Tibial nerve (tissue), 4 donors: Measurements from ENCODE around the gene CST7.

Experiments used
- EP300 ChIP-seq, 2 donors: sonication (generic); formaldehyde crosslinking; IDR thresholded peaks; one replicate each; pipeline ENCODE4 v1.6.1; 2017; ENCODE audit warnings: antibody characterized with exemption in 2 of 2, mild to moderate bottlenecking in 1 of 2
- TF ChIP-seq, protein P1 (sequence below), 5 experiments: fragments of 200-600 bp in 3 of 5; fragments of 450-650 bp in 2 of 5; sonication (generic) in 3 of 5; IDR thresholded peaks; one replicate each; pipeline ENCODE4 v1.5.1; 2016 to 2019; ENCODE audit warnings: antibody characterized with exemption in 5 of 5, mild to moderate bottlenecking in 3 of 5, moderate library complexity in 2 of 5

DNA sequence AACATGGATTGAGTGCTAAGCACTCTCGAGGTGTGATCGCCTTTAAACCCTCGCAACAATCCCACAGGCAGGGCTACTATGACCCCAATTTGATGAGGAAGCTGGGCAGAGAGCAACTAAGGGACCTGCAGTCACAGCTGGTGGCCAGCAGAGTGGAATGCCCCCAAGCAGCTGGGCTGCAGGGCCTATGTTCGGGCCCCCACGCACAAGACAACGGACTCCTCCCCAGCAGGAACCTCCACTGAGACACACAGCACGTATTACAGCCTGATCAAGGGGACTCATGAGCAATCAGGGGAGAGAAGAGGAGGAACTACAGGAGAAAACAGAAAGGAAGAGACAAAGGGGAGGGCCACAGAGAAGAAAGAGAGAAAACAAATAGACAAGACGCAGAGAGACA is 21.7 kb downstream of the CST7 start:
- TF ChIP-seq EP300 (IDR thresholded peaks at IDR 0.05) = no peak
- TF ChIP-seq, protein P1, sequence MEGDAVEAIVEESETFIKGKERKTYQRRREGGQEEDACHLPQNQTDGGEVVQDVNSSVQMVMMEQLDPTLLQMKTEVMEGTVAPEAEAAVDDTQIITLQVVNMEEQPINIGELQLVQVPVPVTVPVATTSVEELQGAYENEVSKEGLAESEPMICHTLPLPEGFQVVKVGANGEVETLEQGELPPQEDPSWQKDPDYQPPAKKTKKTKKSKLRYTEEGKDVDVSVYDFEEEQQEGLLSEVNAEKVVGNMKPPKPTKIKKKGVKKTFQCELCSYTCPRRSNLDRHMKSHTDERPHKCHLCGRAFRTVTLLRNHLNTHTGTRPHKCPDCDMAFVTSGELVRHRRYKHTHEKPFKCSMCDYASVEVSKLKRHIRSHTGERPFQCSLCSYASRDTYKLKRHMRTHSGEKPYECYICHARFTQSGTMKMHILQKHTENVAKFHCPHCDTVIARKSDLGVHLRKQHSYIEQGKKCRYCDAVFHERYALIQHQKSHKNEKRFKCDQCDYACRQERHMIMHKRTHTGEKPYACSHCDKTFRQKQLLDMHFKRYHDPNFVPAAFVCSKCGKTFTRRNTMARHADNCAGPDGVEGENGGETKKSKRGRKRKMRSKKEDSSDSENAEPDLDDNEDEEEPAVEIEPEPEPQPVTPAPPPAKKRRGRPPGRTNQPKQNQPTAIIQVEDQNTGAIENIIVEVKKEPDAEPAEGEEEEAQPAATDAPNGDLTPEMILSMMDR (IDR thresholded peaks at IDR 0.05) = peak in 1 of 5 experiments; percentile 19
